Mesendoderm (in vitro differentiated cells): ENCODE data around the gene ADIPOR2. TPM values are rescaled to one million over a fixed set of nuclear protein-coding genes. Genes with fewer than 3 reads are reported as not detected.

Experiments
- DNase-seq: peaks from one replicate; pipeline ENCODE4 v3.0.0; 2013
- H2AK5ac ChIP-seq: 2 replicates; pipeline ENCODE4 v1.6.1; 2013; ENCODE audit warnings: low read length, inconsistent platforms
- H2BK120ac ChIP-seq: 2 replicates; pipeline ENCODE4 v1.6.1; 2013; ENCODE audit warnings: low read depth, mild to moderate bottlenecking, low read length, moderate library complexity, mixed read lengths
- H2BK15ac ChIP-seq: replicated peaks from 2 replicates; pipeline ENCODE4 v1.6.1; 2013; ENCODE audit warnings: low read depth, mild to moderate bottlenecking, moderate library complexity
- H2BK5ac ChIP-seq: 2 replicates; pipeline ENCODE4 v1.6.1; 2013; ENCODE audit warnings: low read length, inconsistent platforms
- H3K18ac ChIP-seq: 2 replicates; pipeline ENCODE4 v1.6.1; 2013; ENCODE audit warnings: mild to moderate bottlenecking, low read length, mixed read lengths
- H3K23ac ChIP-seq: one replicate; pipeline ENCODE4 v1.6.1; 2013; ENCODE audit warnings: low read length
- H3K27ac ChIP-seq: 2 replicates; pipeline ENCODE4 v1.5.1; 2013; ENCODE audit warnings: low read depth, mild to moderate bottlenecking, inconsistent platforms, low read length, moderate library complexity
- H3K27me3 ChIP-seq: 2 replicates; pipeline ENCODE4 v1.6.1; 2013; ENCODE audit warnings: low read length, control low read depth, mild to moderate bottlenecking, inconsistent platforms; ENCODE audit not compliant: insufficient read depth, poor library complexity
- H3K36me3 ChIP-seq: 2 replicates; pipeline ENCODE4 v1.6.1; 2013; ENCODE audit warnings: low read length, inconsistent platforms; ENCODE audit not compliant: control insufficient read depth, insufficient read depth
- H3K4ac ChIP-seq: one replicate; pipeline ENCODE4 v1.6.1; 2013; ENCODE audit warnings: low read depth, mild to moderate bottlenecking, low read length, moderate library complexity
- H3K4me1 ChIP-seq: 2 replicates; pipeline ENCODE4 v1.6.1; 2013; ENCODE audit warnings: low read depth, low read length, inconsistent platforms; ENCODE audit not compliant: control insufficient read depth
- H3K4me2 ChIP-seq: 2 replicates; pipeline ENCODE4 v1.6.1; 2013; ENCODE audit warnings: low read length
- H3K4me3 ChIP-seq: 2 replicates; pipeline ENCODE4 v1.5.1; 2013; ENCODE audit warnings: mild to moderate bottlenecking, low read length
- H3K56ac ChIP-seq: one replicate; pipeline ENCODE4 v1.6.1; 2013; ENCODE audit warnings: low read length
- H3K79me1 ChIP-seq: 2 replicates; pipeline ENCODE4 v1.6.1; 2013; ENCODE audit warnings: low read length, inconsistent platforms
- H3K79me2 ChIP-seq: 2 replicates; pipeline ENCODE4 v1.6.1; 2013; ENCODE audit warnings: mild to moderate bottlenecking, low read length; ENCODE audit not compliant: control insufficient read depth, insufficient read depth
- H3K9ac ChIP-seq: 2 replicates; pipeline ENCODE4 v1.6.1; 2013; ENCODE audit warnings: low read length, inconsistent platforms
- H4K5ac ChIP-seq: one replicate; pipeline ENCODE4 v1.6.1; 2013; ENCODE audit warnings: low read length
- H4K8ac ChIP-seq: one replicate; pipeline ENCODE4 v1.6.1; 2013; ENCODE audit warnings: low read depth, mild to moderate bottlenecking, control low read depth, low read length, moderate library complexity
- WGBS: extraction: QIAGEN DNeasy Blood & Tissue Kit; methylation state at CpG from one replicate; pipeline ENCODE4 v1.1.7; 2013; ENCODE audit warnings: low lambda C conversion rate, missing lambda C conversion rate; ENCODE audit not compliant: insufficient coverage; ENCODE audit errors: extremely low coverage; 5-methylcytosine and 5-hydroxymethylcytosine counted together
- polyA plus RNA-seq, 2 experiments: library from polyadenylated mRNA; stranded (reverse); fragments of 200-250 nt; gene quantifications; one replicate each; pipeline ENCODE4 v1.2.3, GENCODE V29; 2013

Gene ADIPOR2
- polyA plus RNA-seq (2013, experiment 1 of 2), result 26.7 TPM
- polyA plus RNA-seq (2013, experiment 2 of 2), result 26.7 TPM

GRCh38 chr12:1690578-1691122 lies at the start of gene ADIPOR2:
Gene ADIPOR2, plus strand, starts transcription at chr12:1691070. Its CDS starts 63,274 bp downstream, at chr12:1754344.
- no CpG with 5 or more reads among the region's 59 CpGs for WGBS
- H4K5ac ChIP-seq, result no peak within 1 kb of the TSS

GRCh38 chr12:1642513-1642912 lies 48.4 kb upstream of the ADIPOR2 start:
- Histone ChIP-seq H2BK120ac (no peak overlapping the region), H3K36me3 (peaks cover 1% of the 10 kb centered on the region), H3K4me1 (no peaks in the 10 kb centered on the region), H3K4me3 (no peak overlapping the region), H3K79me1 (no peaks in the 10 kb centered on the region), H3K4ac (no peak overlapping the region), H3K27me3 (no peaks in the 10 kb centered on the region), H2BK5ac (peak overlapping the region; percentile 33), H3K56ac (peak overlapping the region; percentile 75), H3K23ac (no peak overlapping the region), H4K8ac (no peak overlapping the region), H3K4me2 (no peak overlapping the region), H2AK5ac (no peak overlapping the region), H4K5ac (no peak overlapping the region), H3K79me2 (no peaks in the 10 kb centered on the region), H3K27ac (peak overlapping the region; percentile 20), H3K18ac (no peak overlapping the region), H2BK15ac (no peak overlapping the region), H3K9ac (no peak overlapping the region)
- no CpG with 5 or more reads among the region's 7 CpGs for WGBS
- peak; percentile 81 for DNase-seq

More at GRCh38 chr12:1690578-1691122, at the start of gene ADIPOR2:
- Histone ChIP-seq H3K18ac (peak within 1 kb of the TSS; percentile 98), H3K23ac (no peak within 1 kb of the TSS), H2AK5ac (no peak within 1 kb of the TSS), H3K4me2 (peak within 1 kb of the TSS; percentile 38), H3K27ac (peak within 1 kb of the TSS; percentile 97), H2BK15ac (no peak within 1 kb of the TSS), H2BK5ac (peak within 1 kb of the TSS; percentile 56), H2BK120ac (peak within 1 kb of the TSS; percentile 10), H4K8ac (no peak within 1 kb of the TSS), H3K4me1 (no peaks in the 10 kb centered on the region), H3K56ac (peak within 1 kb of the TSS; percentile 96), H3K4me3 (peak within 1 kb of the TSS; percentile 87), H3K79me1 (peaks cover 2% of the 10 kb centered on the region), H3K9ac (peak within 1 kb of the TSS; percentile 93), H3K36me3 (no peaks in the 10 kb centered on the region), H3K4ac (peak within 1 kb of the TSS; percentile 96), H3K79me2 (peaks cover 34% of the 10 kb centered on the region), H3K27me3 (no peaks in the 10 kb centered on the region)
- peak; percentile 99 for DNase-seq

GRCh38 chr12:1643043-1643442 lies 47.8 kb upstream of the ADIPOR2 start:
- no peak overlapping the region for H3K56ac ChIP-seq
- H3K27ac ChIP-seq, result peak overlapping the region; percentile 20
- no peak overlapping the region for H4K5ac ChIP-seq
- no CpG with 5 or more reads among the region's 9 CpGs for WGBS
- no peak overlapping the region for H4K8ac ChIP-seq
- H2BK5ac ChIP-seq, result no peak overlapping the region
- H3K18ac ChIP-seq, result no peak overlapping the region
- peaks cover 1% of the 10 kb centered on the region for H3K36me3 ChIP-seq
- no peak overlapping the region for H3K9ac ChIP-seq
- DNase-seq, result peak; percentile 72
- no peaks in the 10 kb centered on the region for H3K4me1 ChIP-seq
- H3K79me1 ChIP-seq, result no peaks in the 10 kb centered on the region
- no peak overlapping the region for H3K23ac ChIP-seq
- no peak overlapping the region for H2BK15ac ChIP-seq
- H2BK120ac ChIP-seq, result no peak overlapping the region
- no peaks in the 10 kb centered on the region for H3K79me2 ChIP-seq
- H3K27me3 ChIP-seq, result no peaks in the 10 kb centered on the region
- H3K4ac ChIP-seq, result no peak overlapping the region
- H3K4me2 ChIP-seq, result no peak overlapping the region
- no peak overlapping the region for H2AK5ac ChIP-seq
- no peak overlapping the region for H3K4me3 ChIP-seq

- Histone ChIP-seq H2BK5ac (no peak overlapping the region), H2BK15ac (no peak overlapping the region), H3K56ac (no peak overlapping the region), H3K4me2 (no peak overlapping the region), H4K5ac (no peak overlapping the region), H3K79me1 (no peaks in the 10 kb centered on the region), H3K9ac (no peak overlapping the region), H3K4me3 (no peak overlapping the region), H3K27ac (no peak overlapping the region), H3K18ac (no peak overlapping the region), H3K27me3 (no peaks in the 10 kb centered on the region), H3K23ac (no peak overlapping the region), H2AK5ac (no peak overlapping the region), H2BK120ac (no peak overlapping the region), H3K4ac (no peak overlapping the region), H3K79me2 (no peaks in the 10 kb centered on the region), H3K36me3 (peaks cover 1% of the 10 kb centered on the region), H4K8ac (no peak overlapping the region), H3K4me1 (no peaks in the 10 kb centered on the region)
- no peak for DNase-seq
- WGBS, result no CpG with 5 or more reads among the region's 7 CpGs
Measured at GRCh38 chr12:1643905-1644533, 46.9 kb upstream of the ADIPOR2 start.

- Histone ChIP-seq H3K4ac (no peak overlapping the region), H2AK5ac (no peak overlapping the region), H2BK15ac (no peak overlapping the region), H2BK120ac (no peak overlapping the region), H3K4me3 (no peak overlapping the region), H4K8ac (no peak overlapping the region), H3K9ac (no peak overlapping the region), H2BK5ac (no peak overlapping the region), H3K4me1 (no peaks in the 10 kb centered on the region), H3K79me1 (no peaks in the 10 kb centered on the region), H3K56ac (peak overlapping the region; percentile 2), H4K5ac (no peak overlapping the region), H3K23ac (no peak overlapping the region), H3K36me3 (peaks cover 1% of the 10 kb centered on the region), H3K27me3 (no peaks in the 10 kb centered on the region), H3K18ac (no peak overlapping the region), H3K4me2 (no peak overlapping the region), H3K79me2 (no peaks in the 10 kb centered on the region), H3K27ac (no peak overlapping the region)
- DNase-seq, result no peak
- no CpG with 5 or more reads among the region's 15 CpGs for WGBS
Measured at GRCh38 chr12:1644534-1645438, 46.1 kb upstream of the ADIPOR2 start.
